Body of pancreas (tissue), 4 donors: Measurements from ENCODE around the gene POLL. TPM values are rescaled to one million over a fixed set of nuclear protein-coding genes. Genes with fewer than 3 reads are reported as not detected.

ENCODE experiments used
- ATAC-seq: fragments of 150-250 bp; one replicate; pipeline ENCODE4 v1.9.1; 2016
- DNase-seq, 4 donors: peaks; one replicate each; pipeline ENCODE4 v3.0.0-alpha.2; 2019
- H3K27ac ChIP-seq, 4 donors: fragments of 200-600 bp; sonication (generic); 1 replicate in 3 of 4; 2 replicates in 1 of 4; pipeline versions ENCODE4 v1.5.1 to v1.6.1; 2016 to 2019; ENCODE audit warnings: mild to moderate bottlenecking in 1 of 4, mixed read lengths in 1 of 4, moderate library complexity in 1 of 4
- H3K27me3 ChIP-seq, 2 donors: fragments of 200-600 bp; sonication (generic); one replicate each; pipeline ENCODE4 v1.6.0; 2016; ENCODE audit warnings: mild to moderate bottlenecking in 1 of 2
- H3K36me3 ChIP-seq, 2 donors: fragments of 200-600 bp; sonication (generic); replicated peaks in 1 of 2; 2 replicates each; pipeline ENCODE4 v1.5.1; 2016; ENCODE audit warnings: low read depth in 2 of 2; ENCODE audit not compliant: insufficient read depth in 1 of 2
- H3K4me1 ChIP-seq: fragments of 200-600 bp; sonication (generic); one replicate; pipeline ENCODE4 v1.6.0; 2016
- H3K4me3 ChIP-seq, 2 donors: fragments of 200-600 bp; sonication (generic); 1 replicate in 1 of 2; 2 replicates in 1 of 2; pipeline ENCODE4 v1.5.1; 2016 to 2019
- H3K9me3 ChIP-seq, 3 donors: fragments of 200-600 bp; sonication (generic); 1 replicate in 2 of 3; 2 replicates in 1 of 3; pipeline ENCODE4 v1.5.1; 2016
- POLR2A ChIP-seq, 3 donors: fragments of 450-650 bp; IDR thresholded peaks; one replicate each; pipeline ENCODE4 v1.6.1; 2016; ENCODE audit warnings: antibody characterized with exemption in 3 of 3, mild to moderate bottlenecking in 2 of 3
- WGBS, 2 donors: methylation state at CpG; one replicate each; pipeline ENCODE4 v1.1.5; 2017; 5-methylcytosine and 5-hydroxymethylcytosine counted together
- intact Hi-C: fragments of 100-400 bp; cut with DNase I; formaldehyde crosslinking; loops from one replicate; pipeline ENCODE4 v1.15.1; 2023
- total RNA-seq, 2 donors: library from RNA; depleted of rRNA; stranded (reverse); fragments of >200 nt; gene quantifications; one replicate each; pipeline ENCODE4 v1.1.0, GENCODE V29; 2016
- TF ChIP-seq, protein P1 (sequence below), 7 experiments: fragments of 450-650 bp in 4 of 7; fragments of 200-600 bp in 3 of 7; sonication (generic) in 3 of 7; IDR thresholded peaks; one replicate each; pipeline ENCODE4 v1.5.1; 2016 to 2019; ENCODE audit warnings: antibody characterized with exemption in 7 of 7

POLL gene
- total RNA-seq, 2 donors from 2014 or later, result 36.9 to 38.4 TPM

DNA sequence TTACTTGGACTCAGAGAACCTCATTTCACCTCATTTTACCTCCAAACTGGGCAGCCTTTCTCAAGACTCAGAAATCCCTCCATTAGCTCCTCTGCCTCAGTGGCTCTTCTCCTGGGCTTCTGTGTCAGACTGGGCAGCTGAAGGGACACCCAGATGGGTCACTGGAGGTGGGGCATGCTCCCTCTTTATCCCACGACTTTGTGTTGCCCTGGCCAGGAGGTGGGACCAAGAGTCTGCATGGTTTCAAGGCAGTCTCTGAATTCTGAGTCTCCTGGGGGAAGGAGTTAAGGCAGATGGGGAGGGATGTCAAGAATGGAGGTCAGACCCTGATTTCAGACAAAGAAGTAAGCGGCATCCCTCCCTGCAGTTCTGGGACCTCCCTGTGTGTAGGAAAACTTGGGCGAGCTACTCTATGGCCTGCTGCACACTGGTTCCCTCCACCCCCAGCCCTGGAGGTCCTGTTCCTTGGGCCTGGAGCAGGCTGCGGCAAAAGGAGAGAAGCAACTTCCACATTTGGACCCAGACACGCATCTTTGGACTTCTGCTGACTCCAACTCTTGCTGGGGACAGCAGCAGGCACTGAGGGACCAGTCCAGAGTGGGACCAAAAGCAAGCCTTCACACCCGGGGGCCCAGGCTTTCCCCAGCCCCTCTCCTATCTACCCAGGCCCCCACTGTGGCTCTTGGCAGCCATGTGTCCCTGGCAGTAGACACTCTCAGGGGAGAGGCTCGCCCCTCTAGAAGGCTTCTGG, 10.8 kb downstream of the POLL start:
- DNase-seq, result peak in 1 of 4 donors; percentile 7
- H3K4me1 ChIP-seq, result no peaks in the 10 kb centered on the region
- ATAC-seq, result no peak
- 88 to 93% methylated on average over 7 of the region's 7 CpGs for WGBS, 2 donors
- intact Hi-C loops, result no loop called here
- H3K27me3 ChIP-seq, result no peaks in the 10 kb centered on the region
- H3K4me3 ChIP-seq, result no peak overlapping the region
- TF ChIP-seq, protein P1, sequence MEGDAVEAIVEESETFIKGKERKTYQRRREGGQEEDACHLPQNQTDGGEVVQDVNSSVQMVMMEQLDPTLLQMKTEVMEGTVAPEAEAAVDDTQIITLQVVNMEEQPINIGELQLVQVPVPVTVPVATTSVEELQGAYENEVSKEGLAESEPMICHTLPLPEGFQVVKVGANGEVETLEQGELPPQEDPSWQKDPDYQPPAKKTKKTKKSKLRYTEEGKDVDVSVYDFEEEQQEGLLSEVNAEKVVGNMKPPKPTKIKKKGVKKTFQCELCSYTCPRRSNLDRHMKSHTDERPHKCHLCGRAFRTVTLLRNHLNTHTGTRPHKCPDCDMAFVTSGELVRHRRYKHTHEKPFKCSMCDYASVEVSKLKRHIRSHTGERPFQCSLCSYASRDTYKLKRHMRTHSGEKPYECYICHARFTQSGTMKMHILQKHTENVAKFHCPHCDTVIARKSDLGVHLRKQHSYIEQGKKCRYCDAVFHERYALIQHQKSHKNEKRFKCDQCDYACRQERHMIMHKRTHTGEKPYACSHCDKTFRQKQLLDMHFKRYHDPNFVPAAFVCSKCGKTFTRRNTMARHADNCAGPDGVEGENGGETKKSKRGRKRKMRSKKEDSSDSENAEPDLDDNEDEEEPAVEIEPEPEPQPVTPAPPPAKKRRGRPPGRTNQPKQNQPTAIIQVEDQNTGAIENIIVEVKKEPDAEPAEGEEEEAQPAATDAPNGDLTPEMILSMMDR (IDR thresholded peaks at IDR 0.05), result no peak
- TF ChIP-seq POLR2A (IDR thresholded peaks at IDR 0.05), result no peak
- no peak overlapping the region for H3K27ac ChIP-seq
- H3K9me3 ChIP-seq, result peaks cover 0 to 9% (median 0%) of the 10 kb centered on the region in 3 donors
- H3K36me3 ChIP-seq, result no peaks in the 10 kb centered on the region

DNA sequence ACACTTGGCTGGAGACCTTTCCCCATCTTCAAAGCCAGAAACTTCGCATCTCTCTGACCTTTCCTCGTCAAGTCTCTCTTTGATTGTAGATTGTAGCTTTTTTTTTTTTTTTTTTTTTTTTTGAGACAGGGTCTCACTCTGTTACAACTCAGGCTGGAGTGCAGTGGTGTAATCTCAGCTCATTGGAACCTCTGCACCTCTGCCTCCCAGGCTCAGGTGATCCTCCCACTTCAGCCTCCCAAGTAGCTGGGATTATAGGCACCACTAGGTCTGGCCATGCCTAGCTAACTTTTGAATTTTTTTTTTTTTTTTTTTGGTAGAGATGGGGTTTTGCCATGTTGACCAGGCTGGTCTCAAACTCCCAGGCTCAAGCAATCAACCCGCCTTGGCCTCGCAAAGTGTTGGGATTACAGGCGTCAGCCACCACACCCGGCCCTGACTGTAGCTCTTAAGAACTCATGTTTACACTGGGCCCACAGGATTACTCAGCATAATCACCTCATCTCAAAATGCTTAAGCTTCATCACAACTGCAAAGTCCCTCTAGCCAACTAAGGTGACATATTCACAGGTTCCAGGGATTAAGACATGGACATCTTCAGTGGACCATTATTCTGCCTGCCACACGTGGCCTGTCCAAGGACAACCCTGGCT, 11.7 kb downstream of the POLL start:
- H3K9me3 ChIP-seq, result peaks cover 0 to 9% (median 0%) of the 10 kb centered on the region in 3 donors
- DNase-seq, result peak in 1 of 4 donors; percentile 4
- H3K27me3 ChIP-seq, result no peaks in the 10 kb centered on the region
- TF ChIP-seq POLR2A (IDR thresholded peaks at IDR 0.05), result no peak
- TF ChIP-seq, protein P1 (IDR thresholded peaks at IDR 0.05), result no peak
- H3K4me1 ChIP-seq, result no peaks in the 10 kb centered on the region
- WGBS, 2 donors, result 91 to 93% methylated on average over 6 to 7 of the region's 7 CpGs
- H3K27ac ChIP-seq, result no peak overlapping the region
- intact Hi-C loops, result no loop called here
- no peak overlapping the region for H3K4me3 ChIP-seq
- no peak for ATAC-seq
- no peaks in the 10 kb centered on the region for H3K36me3 ChIP-seq

DNA sequence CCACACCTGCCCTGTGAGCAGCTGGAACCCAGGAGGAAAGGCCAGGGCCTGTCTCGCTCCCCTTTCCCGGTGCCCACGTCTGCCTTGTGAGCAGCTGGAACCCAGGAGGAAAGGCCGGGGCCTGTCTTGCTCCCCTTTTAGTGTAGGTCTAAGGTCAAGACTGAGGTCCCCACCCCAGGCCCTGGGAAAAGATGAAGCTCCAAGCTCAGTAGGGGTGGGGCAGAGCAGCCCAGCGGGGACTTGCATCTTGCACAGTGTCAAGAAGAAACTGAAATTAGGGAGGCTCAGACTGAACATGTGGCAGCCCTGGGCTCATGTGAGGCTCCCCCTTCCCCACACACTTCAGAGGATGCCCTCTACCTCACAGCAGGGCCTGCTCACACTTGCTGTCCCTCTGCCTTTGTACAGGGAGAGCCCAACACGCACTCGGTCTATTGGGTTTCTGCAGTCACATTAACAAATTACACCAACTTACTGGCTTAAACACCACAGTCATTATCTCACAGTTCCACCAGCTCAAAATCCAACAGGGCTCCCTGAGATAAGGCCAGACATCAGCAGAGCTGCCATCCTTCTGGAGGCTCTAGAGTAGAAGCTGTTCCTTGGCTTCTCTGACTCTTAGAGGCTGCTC, 12.4 kb downstream of the POLL start:
- H3K27me3 ChIP-seq, result no peaks in the 10 kb centered on the region
- DNase-seq (peak in 1 of 4 donors; percentile 5), ATAC-seq (no peak)
- H3K27ac ChIP-seq, result no peak overlapping the region
- 75 to 84% methylated on average over 4 to 6 of the region's 7 CpGs for WGBS, 2 donors
- H3K4me1 ChIP-seq, result peaks cover 4% of the 10 kb centered on the region
- peaks cover 0 to 9% (median 0%) of the 10 kb centered on the region in 3 donors for H3K9me3 ChIP-seq
- H3K4me3 ChIP-seq, result no peak overlapping the region
- intact Hi-C loops, result no loop called here
- TF ChIP-seq, protein P1 (IDR thresholded peaks at IDR 0.05), result no peak
- TF ChIP-seq POLR2A (IDR thresholded peaks at IDR 0.05), result no peak
- H3K36me3 ChIP-seq, result no peaks in the 10 kb centered on the region

DNA sequence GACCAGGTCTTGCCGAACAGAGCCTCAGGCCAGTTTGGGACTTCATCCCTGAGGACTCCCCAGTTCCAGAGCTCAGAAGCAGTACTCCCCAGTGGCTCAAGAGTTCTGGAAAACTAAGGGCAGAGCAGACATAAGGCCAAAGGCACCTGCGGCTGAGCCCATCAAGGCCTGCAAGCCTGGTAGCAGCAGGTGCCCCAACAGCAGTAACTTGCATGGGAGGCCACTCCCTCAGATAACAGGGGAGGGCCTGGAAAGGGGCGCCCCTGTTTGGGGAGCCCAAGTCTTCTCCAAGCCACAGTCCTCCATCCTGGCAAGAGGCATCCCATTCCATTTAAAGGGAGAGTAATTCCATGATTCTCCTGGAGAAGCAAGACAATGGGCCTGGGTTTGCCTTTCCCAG, 13.0 kb downstream of the POLL start:
- no peak overlapping the region for H3K27ac ChIP-seq
- H3K4me1 ChIP-seq, result peaks cover 10% of the 10 kb centered on the region
- H3K27me3 ChIP-seq, result no peaks in the 10 kb centered on the region
- 84% methylated on average over 3 of the region's 3 CpGs; no CpG with 5 or more reads in 1 of the 2 donors for WGBS, 2 donors
- DNase-seq (peak in 1 of 4 donors; percentile 6), ATAC-seq (no peak)
- intact Hi-C loops, result no loop called here
- H3K36me3 ChIP-seq, result no peaks in the 10 kb centered on the region
- peaks cover 0 to 9% (median 0%) of the 10 kb centered on the region in 3 donors for H3K9me3 ChIP-seq
- TF ChIP-seq, protein P1 (IDR thresholded peaks at IDR 0.05), result no peak
- TF ChIP-seq POLR2A (IDR thresholded peaks at IDR 0.05), result no peak
- H3K4me3 ChIP-seq, result no peak overlapping the region
